WERI-Rb-1 (cell line): ENCODE data around the gene TENT4B.

Experiments
- DNase-seq: peaks from one replicate; pipeline ENCODE4 v3.0.0-alpha.2; 2020
- H3K27ac ChIP-seq: fragments of 250-450 bp; sonication (Bioruptor Pico); 2 replicates; pipeline ENCODE4 v1.5.1; 2020; ENCODE audit warnings: mild to moderate bottlenecking, moderate library complexity
- H3K27me3 ChIP-seq: fragments of 250-450 bp; sonication (Bioruptor Pico); 2 replicates; pipeline ENCODE4 v1.5.1; 2021; ENCODE audit warnings: mild to moderate bottlenecking, low read depth, moderate library complexity; ENCODE audit not compliant: insufficient read depth, severe bottlenecking
- H3K36me3 ChIP-seq: fragments of 250-450 bp; sonication (Bioruptor Pico); 2 replicates; pipeline ENCODE4 v1.5.1; 2020; ENCODE audit warnings: mild to moderate bottlenecking, moderate library complexity
- H3K4me3 ChIP-seq: 2 replicates; pipeline ENCODE4 v1.5.1; 2011; ENCODE audit warnings: low read depth, mild to moderate bottlenecking, control low read depth, low read length
- H3K9me3 ChIP-seq: fragments of 250-450 bp; sonication (Bioruptor Pico); 2 replicates; pipeline ENCODE4 v1.5.1; 2021; ENCODE audit warnings: mild to moderate bottlenecking, moderate library complexity; ENCODE audit not compliant: severe bottlenecking
- CTCF ChIP-seq: IDR thresholded peaks from 2 replicates; pipeline ENCODE4 v1.5.1; 2011; ENCODE audit warnings: low read depth, mild to moderate bottlenecking, control low read depth, inconsistent platforms, low read length

The TENT4B gene

GRCh38 chr16:50253514-50253910 lies 100.4 kb downstream of the TENT4B start:
- DNase-seq = no peak
- no peak overlapping the region for H3K27ac ChIP-seq
- no peak for TF ChIP-seq CTCF
- H3K36me3 ChIP-seq = no peaks in the 10 kb centered on the region
- H3K9me3 ChIP-seq = no peaks in the 10 kb centered on the region
- no peak overlapping the region for H3K4me3 ChIP-seq
- H3K27me3 ChIP-seq = no peaks in the 10 kb centered on the region

- no peak overlapping the region for H3K4me3 ChIP-seq
Observed at GRCh38 chr16:50254072-50254471, 101.0 kb downstream of the TENT4B start.

DNA sequence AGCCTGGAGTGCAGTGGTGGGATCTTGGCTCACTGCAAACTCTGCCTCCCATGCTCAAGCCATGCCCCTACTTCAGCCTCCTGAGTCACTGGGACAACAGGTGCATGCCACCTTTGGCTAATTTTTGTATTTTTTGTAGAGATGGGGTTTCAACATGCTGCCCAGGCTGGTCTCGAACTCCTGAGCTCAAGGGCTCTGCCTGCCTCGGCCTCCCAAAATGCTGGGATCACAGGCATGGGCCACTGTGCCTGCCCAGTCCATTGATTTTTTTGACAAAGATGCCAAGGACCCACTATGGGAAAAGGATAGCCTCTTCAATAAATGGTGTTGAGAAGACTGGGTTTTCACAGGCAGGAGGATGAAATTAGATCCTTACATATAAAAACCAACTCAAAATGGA lies 102.4 kb downstream of the TENT4B start:
- no peak overlapping the region for H3K4me3 ChIP-seq
- no peaks in the 10 kb centered on the region for H3K36me3 ChIP-seq
- H3K9me3 ChIP-seq = no peaks in the 10 kb centered on the region
- no peak for DNase-seq
- no peak for TF ChIP-seq CTCF
- H3K27me3 ChIP-seq = no peaks in the 10 kb centered on the region
- no peak overlapping the region for H3K27ac ChIP-seq

More at GRCh38 chr16:50254072-50254471, 101.0 kb downstream of the TENT4B start:
- no peak for DNase-seq
- H3K9me3 ChIP-seq = no peaks in the 10 kb centered on the region
- no peaks in the 10 kb centered on the region for H3K27me3 ChIP-seq
- H3K36me3 ChIP-seq = no peaks in the 10 kb centered on the region
- no peak for TF ChIP-seq CTCF
- no peak overlapping the region for H3K27ac ChIP-seq

DNA sequence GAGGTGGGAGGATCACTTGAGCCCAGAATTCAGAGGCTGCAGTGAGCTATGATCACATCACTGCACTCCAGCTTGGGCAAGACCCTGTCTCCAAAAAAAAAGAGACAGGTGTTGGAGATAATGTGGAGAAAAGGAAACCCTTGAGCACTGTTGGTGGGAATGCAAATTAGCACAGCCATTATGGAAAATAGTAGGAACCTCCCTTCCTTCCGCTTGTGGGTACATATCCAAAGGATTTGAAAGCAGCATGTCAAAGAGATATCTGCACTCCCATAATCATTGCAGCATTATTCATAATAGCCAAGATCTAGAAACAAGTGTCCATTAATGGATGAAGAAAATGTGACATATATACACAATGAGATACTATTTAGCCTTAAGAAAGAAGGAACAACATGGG lies 103.5 kb downstream of the TENT4B start:
- no peak overlapping the region for H3K27ac ChIP-seq
- H3K36me3 ChIP-seq = no peaks in the 10 kb centered on the region
- no peak overlapping the region for H3K4me3 ChIP-seq
- no peaks in the 10 kb centered on the region for H3K9me3 ChIP-seq
- DNase-seq = no peak
- TF ChIP-seq CTCF = no peak
- no peaks in the 10 kb centered on the region for H3K27me3 ChIP-seq

GRCh38 chr16:50257876-50258275 lies 104.8 kb downstream of the TENT4B start:
- H3K27me3 ChIP-seq = no peaks in the 10 kb centered on the region
- no peaks in the 10 kb centered on the region for H3K9me3 ChIP-seq
- H3K4me3 ChIP-seq = no peak overlapping the region
- no peak for DNase-seq
- no peak for TF ChIP-seq CTCF
- no peak overlapping the region for H3K27ac ChIP-seq
- H3K36me3 ChIP-seq = no peaks in the 10 kb centered on the region
